SK-N-MC (cell line): Measurements from ENCODE around the gene NSUN2.

Experiments
- DNase-seq: peaks from one replicate; pipeline ENCODE4 v3.0.0-alpha.2; 2011; ENCODE audit warnings: low read depth, low spot score
- H3K27ac ChIP-seq: fragments of 200-600 bp; sonication (generic); 2 replicates; pipeline ENCODE4 v1.5.1; 2016; ENCODE audit warnings: mixed run types
- H3K36me3 ChIP-seq: fragments of 200-600 bp; sonication (generic); 2 replicates; pipeline ENCODE4 v1.6.1; 2017; ENCODE audit warnings: antibody characterized with exemption, low read length, mixed read lengths; ENCODE audit not compliant: insufficient read depth
- H3K4me3 ChIP-seq: fragments of 200-600 bp; sonication (generic); 2 replicates; pipeline ENCODE4 v1.5.1; 2016
- H3K9ac ChIP-seq: fragments of 200-600 bp; sonication (generic); 2 replicates; pipeline ENCODE4 v1.8.0; 2017; ENCODE audit warnings: mixed run types, mixed read lengths; ENCODE audit not compliant: insufficient read length
- H3K9me3 ChIP-seq: fragments of 200-600 bp; sonication (generic); 2 replicates; pipeline ENCODE4 v1.6.1; 2017; ENCODE audit warnings: low read depth, mild to moderate bottlenecking, antibody characterized with exemption, low read length, moderate library complexity, mixed read lengths
- EZH2 ChIP-seq: fragments of 200-600 bp; sonication (generic); IDR thresholded peaks from one replicate; pipeline ENCODE4 v1.6.1; 2017; ENCODE audit warnings: antibody characterized with exemption
- FOXP2 ChIP-seq: optimal IDR thresholded peaks from 2 replicates; pipeline ENCODE3; 2011; ENCODE audit warnings: mild to moderate bottlenecking, moderate library complexity; ENCODE audit not compliant: insufficient read depth; ENCODE audit errors: extremely low read length, control extremely low read depth
- POLR2AphosphoS5 ChIP-seq: IDR thresholded peaks from 2 replicates; pipeline ENCODE4 v1.6.1; 2012; ENCODE audit warnings: mild to moderate bottlenecking, low read depth, low read length, borderline replicate concordance

The NSUN2 gene

DNA sequence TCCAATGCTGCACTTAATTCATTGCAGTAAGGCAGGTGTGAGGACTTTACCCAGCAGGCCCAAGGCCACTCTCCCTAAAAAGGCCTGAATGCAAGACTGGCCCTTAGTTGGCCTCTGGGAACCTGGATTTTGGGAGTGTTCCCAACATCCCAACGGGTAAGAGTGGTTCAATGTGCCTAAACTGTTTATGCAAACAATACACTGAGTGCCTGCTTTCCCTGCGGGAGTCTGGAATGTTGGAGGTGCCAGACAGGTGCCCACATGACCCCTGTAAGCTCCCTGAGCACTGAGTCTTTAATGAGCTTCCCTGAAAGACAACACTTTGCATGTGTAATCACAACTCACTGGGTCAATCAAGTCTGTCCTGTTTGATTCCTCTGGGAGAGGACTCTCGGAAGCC is 37.4 kb downstream of the NSUN2 start:
- no peak for DNase-seq
- Histone ChIP-seq H3K9ac (no peak overlapping the region), H3K27ac (no peak overlapping the region), H3K4me3 (no peak overlapping the region), H3K9me3 (no peaks in the 10 kb centered on the region), H3K36me3 (peaks cover 31% of the 10 kb centered on the region)
- TF ChIP-seq POLR2AphosphoS5 (no peak), EZH2 (no peak), FOXP2 (no peak)

DNA sequence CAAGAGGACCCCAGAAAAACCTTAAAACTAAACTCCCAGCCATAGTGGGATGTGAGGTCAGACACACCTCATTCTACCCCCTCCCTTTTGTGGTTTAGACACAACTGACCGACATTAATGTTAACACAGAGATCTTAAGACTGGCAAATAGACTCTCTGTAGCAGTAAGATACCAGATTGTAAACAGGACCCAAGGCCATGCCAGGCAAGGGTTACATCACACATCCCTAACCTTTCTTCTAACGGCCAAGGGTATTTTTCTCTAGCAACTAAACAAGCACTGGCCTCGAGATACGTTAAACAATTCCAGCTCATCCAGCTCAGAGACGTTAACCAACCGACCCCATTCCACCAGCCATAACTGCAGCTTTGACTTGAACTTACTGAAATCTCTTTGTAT is 38.8 kb downstream of the NSUN2 start:
- peaks cover 20% of the 10 kb centered on the region for H3K36me3 ChIP-seq
- H3K9ac ChIP-seq, result no peak overlapping the region
- no peaks in the 10 kb centered on the region for H3K9me3 ChIP-seq
- no peak overlapping the region for H3K4me3 ChIP-seq
- DNase-seq, result no peak
- H3K27ac ChIP-seq, result no peak overlapping the region
- TF ChIP-seq EZH2 (no peak), POLR2AphosphoS5 (no peak), FOXP2 (no peak)

- no peak overlapping the region for H3K4me3 ChIP-seq
- H3K9ac ChIP-seq, result no peak overlapping the region
- TF ChIP-seq POLR2AphosphoS5 (no peak), FOXP2 (no peak), EZH2 (no peak)
- peaks cover 13% of the 10 kb centered on the region for H3K36me3 ChIP-seq
- no peaks in the 10 kb centered on the region for H3K9me3 ChIP-seq
- H3K27ac ChIP-seq, result no peak overlapping the region
- DNase-seq, result no peak
Measured at GRCh38 chr5:6593148-6594016, 39.5 kb downstream of the NSUN2 start.

GRCh38 chr5:6592601-6593000 is 40.2 kb downstream of the NSUN2 start:
- TF ChIP-seq POLR2AphosphoS5 (no peak), EZH2 (no peak), FOXP2 (no peak)
- no peak overlapping the region for H3K9ac ChIP-seq
- H3K27ac ChIP-seq, result no peak overlapping the region
- no peak overlapping the region for H3K4me3 ChIP-seq
- peaks cover 7% of the 10 kb centered on the region; the same call in 1 of the 2 replicates for H3K36me3 ChIP-seq
- H3K9me3 ChIP-seq, result no peaks in the 10 kb centered on the region
- DNase-seq, result no peak

DNA sequence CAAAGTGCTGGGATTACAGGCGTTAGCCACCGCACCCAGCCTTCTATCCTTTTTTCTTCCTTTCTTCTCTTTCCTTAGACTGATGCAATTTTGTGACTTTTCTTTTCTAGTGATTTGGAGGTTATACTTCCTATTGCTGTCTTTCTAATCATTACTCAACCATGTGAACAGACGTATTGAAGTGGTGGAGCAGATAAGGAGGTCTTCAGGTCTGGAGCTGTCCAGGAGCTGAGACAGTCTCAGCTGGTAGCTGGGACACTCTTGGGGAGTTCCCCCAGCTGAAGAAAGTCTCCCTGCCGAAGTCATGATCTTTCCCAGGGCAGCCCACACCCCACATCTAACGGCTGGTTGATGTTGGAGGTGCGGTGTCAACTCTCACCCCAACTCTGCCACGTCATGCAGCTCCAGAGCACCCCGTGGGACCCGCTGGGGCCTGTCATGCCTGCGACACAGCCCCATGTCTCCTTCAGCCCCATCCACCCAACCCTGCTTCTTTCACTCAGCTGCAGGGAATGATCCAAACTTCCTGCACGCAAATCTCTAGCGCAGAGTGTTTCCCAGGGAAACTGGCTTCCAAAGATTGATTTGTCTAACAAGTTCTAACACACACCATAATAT is 41.1 kb downstream of the NSUN2 start:
- TF ChIP-seq POLR2AphosphoS5 (no peak), EZH2 (no peak), FOXP2 (no peak)
- H3K9ac ChIP-seq, result no peak overlapping the region
- H3K9me3 ChIP-seq, result no peaks in the 10 kb centered on the region
- peaks cover 4% of the 10 kb centered on the region; the same call in 1 of the 2 replicates for H3K36me3 ChIP-seq
- no peak for DNase-seq
- H3K4me3 ChIP-seq, result no peak overlapping the region
- H3K27ac ChIP-seq, result no peak overlapping the region

DNA sequence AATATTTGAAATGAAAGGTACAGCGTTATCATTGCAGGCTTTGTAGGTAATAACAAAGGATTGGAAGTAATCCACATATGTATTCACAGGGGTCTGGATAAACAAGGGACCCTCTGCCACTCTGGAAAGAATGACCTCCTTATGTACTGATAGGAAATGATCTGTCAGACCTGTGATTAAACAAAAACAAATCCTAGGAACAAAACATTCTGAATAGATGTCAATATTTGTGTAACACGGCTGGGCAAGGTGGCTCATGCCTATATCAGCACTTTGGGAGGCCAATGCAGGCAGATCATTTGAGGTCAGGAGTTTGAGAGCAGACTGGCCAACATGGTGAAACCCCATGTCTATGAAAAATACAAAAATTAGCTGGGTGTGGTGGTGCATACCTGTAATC is 42.3 kb downstream of the NSUN2 start:
- DNase-seq, result no peak
- TF ChIP-seq EZH2 (no peak), FOXP2 (no peak), POLR2AphosphoS5 (no peak)
- Histone ChIP-seq H3K27ac (no peak overlapping the region), H3K36me3 (no peaks in the 10 kb centered on the region), H3K9ac (no peak overlapping the region), H3K9me3 (no peaks in the 10 kb centered on the region), H3K4me3 (no peak overlapping the region)

DNA sequence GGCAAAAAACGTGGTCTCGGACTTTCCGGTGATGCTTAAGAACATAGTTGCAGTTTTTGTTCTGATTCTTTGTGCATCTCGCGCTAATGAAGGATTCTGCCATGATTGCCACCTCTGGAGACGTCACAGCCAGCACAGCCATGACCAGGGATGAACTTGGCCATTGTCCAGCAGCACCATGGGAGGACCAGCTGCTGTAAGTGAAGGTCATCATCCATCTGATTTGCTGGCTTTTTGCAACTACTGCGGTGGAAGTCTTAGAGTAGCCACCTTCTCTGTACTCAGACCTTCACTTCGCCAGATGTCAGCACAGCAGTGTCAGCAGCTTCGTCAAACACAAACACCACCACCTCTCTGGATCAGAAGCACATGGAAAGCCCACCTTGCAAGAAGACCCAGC is 45.7 kb downstream of the NSUN2 start:
- TF ChIP-seq EZH2, result no peak
- TF ChIP-seq FOXP2, result no peak
- TF ChIP-seq POLR2AphosphoS5, result no peak
- Histone ChIP-seq H3K4me3 (no peak overlapping the region), H3K27ac (no peak overlapping the region), H3K9ac (no peak overlapping the region), H3K9me3 (no peaks in the 10 kb centered on the region), H3K36me3 (no peaks in the 10 kb centered on the region)
- DNase-seq, result no peak

- DNase-seq, result no peak
- H3K4me3 ChIP-seq, result no peak overlapping the region
- H3K36me3 ChIP-seq, result no peaks in the 10 kb centered on the region
- no peak overlapping the region for H3K9ac ChIP-seq
- no peak overlapping the region for H3K27ac ChIP-seq
- TF ChIP-seq EZH2, result no peak
- no peak for TF ChIP-seq POLR2AphosphoS5
- no peak for TF ChIP-seq FOXP2
- no peaks in the 10 kb centered on the region for H3K9me3 ChIP-seq
Measured at GRCh38 chr5:6586647-6587042, 46.2 kb downstream of the NSUN2 start.
